Caco-2 (cell line): Measurements from ENCODE around the gene FOXQ1. TPM values are rescaled to one million over a fixed set of nuclear protein-coding genes. Genes with fewer than 3 reads are reported as not detected.
"Not testable (repeated sequence)": the region's sequence is repeated elsewhere in the genome, so short reads cannot be mapped to it uniquely, and the experiment has no call there.

ENCODE experiments used
- BruUV-seq: library from RNA; stranded (reverse); fragments of 400-500 nt; replicated peaks from 2 replicates; lab custom pipeline; 2021; lab: Mats Ljungman, UMichigan
- CTCF ChIA-PET: fragments of 300-600 bp; sonication (Branson Sonifier 250); formaldehyde crosslinking; loops from one replicate; lab custom pipeline; 2022; ENCODE audit warnings: antibody characterized with exemption; lab: Charles Lee
- POLR2A ChIA-PET: fragments of 300-600 bp; sonication (Branson Sonifier 250); formaldehyde crosslinking; loops from one replicate; lab custom pipeline; 2022; ENCODE audit warnings: antibody characterized with exemption; lab: Charles Lee
- DNase-seq, 2 experiments: peaks; one replicate each; pipeline versions ENCODE4 v3.0.0 to v3.0.0-alpha.2; 2020 to 2022
- H3K27me3 ChIP-seq: replicated peaks from 2 replicates; pipeline ENCODE4 v1.6.0; 2011; ENCODE audit warnings: low read length; ENCODE audit not compliant: control insufficient read depth, insufficient read depth
- H3K36me3 ChIP-seq: 2 replicates; pipeline ENCODE4 v1.5.1; 2011; ENCODE audit warnings: low read length; ENCODE audit not compliant: control insufficient read depth, insufficient read depth
- H3K4me1 ChIP-seq: fragments of 250-450 bp; sonication (Bioruptor Pico); 2 replicates; pipeline ENCODE4 v1.5.1; 2020; ENCODE audit warnings: mild to moderate bottlenecking
- H3K4me3 ChIP-seq: 2 replicates; pipeline ENCODE4 v1.5.1; 2011; ENCODE audit warnings: low read depth, mild to moderate bottlenecking, control low read depth, low read length
- H3K9me3 ChIP-seq: fragments of 250-450 bp; sonication (Bioruptor Pico); 2 replicates; pipeline ENCODE4 v1.5.1; 2020; ENCODE audit warnings: mild to moderate bottlenecking, moderate library complexity
- H3K27ac Mint-ChIP-seq: one replicate; pipeline ENCODE4 v1.8.0; 2022; ENCODE audit warnings: mixed read lengths; ENCODE audit not compliant: unreplicated experiment
- H3K27me3 Mint-ChIP-seq: one replicate; pipeline ENCODE4 v1.8.0; 2022; ENCODE audit warnings: mixed read lengths; ENCODE audit not compliant: insufficient read depth, unreplicated experiment
- H3K36me3 Mint-ChIP-seq: one replicate; pipeline ENCODE4 v1.8.0; 2022; ENCODE audit warnings: mild to moderate bottlenecking, mixed read lengths; ENCODE audit not compliant: insufficient read depth, unreplicated experiment
- H3K4me1 Mint-ChIP-seq: one replicate; pipeline ENCODE4 v1.8.0; 2022; ENCODE audit warnings: low read depth, mixed read lengths; ENCODE audit not compliant: unreplicated experiment
- H3K4me3 Mint-ChIP-seq: one replicate; pipeline ENCODE4 v1.8.0; 2022; ENCODE audit warnings: mild to moderate bottlenecking, moderate library complexity, mixed read lengths; ENCODE audit not compliant: unreplicated experiment
- H3K9me3 Mint-ChIP-seq: one replicate; pipeline ENCODE4 v1.8.0; 2022; ENCODE audit warnings: mixed read lengths; ENCODE audit not compliant: unreplicated experiment
- intact Hi-C: fragments of 100-400 bp; cut with micrococcal nuclease; formaldehyde crosslinking; loops from one replicate; pipeline ENCODE4 v1.10.0; 2022; ENCODE audit not compliant: unreplicated experiment
- total RNA-seq: library from RNA; stranded (reverse); gene quantifications from 2 replicates; pipeline ENCODE4 v1.2.3, GENCODE V29; 2022
- TF ChIP-seq, protein P1 (sequence below), 2 experiments: fragments of 200-600 bp in 1 of 2; IDR thresholded peaks; 1 replicate in 1 of 2; 2 replicates in 1 of 2; pipeline versions ENCODE4 v1.5.1 to v1.8.0; 2011 to 2022; ENCODE audit warnings: antibody characterized with exemption in 1 of 2, control low read depth in 1 of 2, inconsistent platforms in 1 of 2, low read depth in 1 of 2, low read length in 1 of 2, mild to moderate bottlenecking in 1 of 2, moderate library complexity in 1 of 2; ENCODE audit not compliant: insufficient read depth in 1 of 2, severe bottlenecking in 1 of 2, unreplicated experiment in 1 of 2

The FOXQ1 gene
- total RNA-seq, 1 experiment from 2014 or later, result 191 TPM

DNA sequence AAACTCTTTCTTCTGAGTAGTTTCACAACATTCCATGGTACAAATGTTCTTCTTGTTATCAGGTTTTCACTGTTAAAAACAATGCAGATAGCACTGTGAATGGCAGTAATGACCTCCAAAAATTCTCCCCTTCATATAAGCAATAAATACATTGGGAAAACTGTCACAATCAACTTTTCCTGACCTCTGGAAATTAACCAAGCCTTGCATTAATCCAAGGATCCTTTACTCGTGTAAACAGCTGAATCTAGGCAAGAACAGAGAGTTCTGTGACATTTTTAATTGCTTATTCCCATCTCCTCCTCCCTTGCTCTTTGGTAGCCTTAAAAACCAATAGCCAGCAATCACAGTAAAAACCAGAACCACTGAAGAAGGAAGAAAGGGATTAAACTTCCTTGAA lies 37.8 kb downstream of the FOXQ1 start:
- BruUV-seq, result no TSS peak
- Mint-ChIP-seq H3K4me3 (no peak overlapping the region), H3K36me3 (no peaks in the 10 kb centered on the region), H3K27ac (no peak overlapping the region), H3K27me3 (peaks cover 3% of the 10 kb centered on the region), H3K4me1 (no peaks in the 10 kb centered on the region), H3K9me3 (peaks cover 19% of the 10 kb centered on the region)
- no peaks in the 10 kb centered on the region for H3K4me1 ChIP-seq
- TF ChIP-seq, protein P1, sequence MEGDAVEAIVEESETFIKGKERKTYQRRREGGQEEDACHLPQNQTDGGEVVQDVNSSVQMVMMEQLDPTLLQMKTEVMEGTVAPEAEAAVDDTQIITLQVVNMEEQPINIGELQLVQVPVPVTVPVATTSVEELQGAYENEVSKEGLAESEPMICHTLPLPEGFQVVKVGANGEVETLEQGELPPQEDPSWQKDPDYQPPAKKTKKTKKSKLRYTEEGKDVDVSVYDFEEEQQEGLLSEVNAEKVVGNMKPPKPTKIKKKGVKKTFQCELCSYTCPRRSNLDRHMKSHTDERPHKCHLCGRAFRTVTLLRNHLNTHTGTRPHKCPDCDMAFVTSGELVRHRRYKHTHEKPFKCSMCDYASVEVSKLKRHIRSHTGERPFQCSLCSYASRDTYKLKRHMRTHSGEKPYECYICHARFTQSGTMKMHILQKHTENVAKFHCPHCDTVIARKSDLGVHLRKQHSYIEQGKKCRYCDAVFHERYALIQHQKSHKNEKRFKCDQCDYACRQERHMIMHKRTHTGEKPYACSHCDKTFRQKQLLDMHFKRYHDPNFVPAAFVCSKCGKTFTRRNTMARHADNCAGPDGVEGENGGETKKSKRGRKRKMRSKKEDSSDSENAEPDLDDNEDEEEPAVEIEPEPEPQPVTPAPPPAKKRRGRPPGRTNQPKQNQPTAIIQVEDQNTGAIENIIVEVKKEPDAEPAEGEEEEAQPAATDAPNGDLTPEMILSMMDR (IDR thresholded peaks at IDR 0.05; ENCODE audit: insufficient read depth in 1 of 2, low read depth in 1 of 2, low read length in 1 of 2, severe bottlenecking in 1 of 2, unreplicated experiment in 1 of 2), result no peak
- ChIA-PET POLR2A (no interaction called here), CTCF (no interaction called here)
- peaks cover 17% of the 10 kb centered on the region for H3K9me3 ChIP-seq
- H3K36me3 ChIP-seq, result no peaks in the 10 kb centered on the region
- H3K4me3 ChIP-seq, result no peak overlapping the region
- H3K27me3 ChIP-seq, result no peaks in the 10 kb centered on the region
- intact Hi-C loops, result no loop called here
- no peak for DNase-seq

DNA sequence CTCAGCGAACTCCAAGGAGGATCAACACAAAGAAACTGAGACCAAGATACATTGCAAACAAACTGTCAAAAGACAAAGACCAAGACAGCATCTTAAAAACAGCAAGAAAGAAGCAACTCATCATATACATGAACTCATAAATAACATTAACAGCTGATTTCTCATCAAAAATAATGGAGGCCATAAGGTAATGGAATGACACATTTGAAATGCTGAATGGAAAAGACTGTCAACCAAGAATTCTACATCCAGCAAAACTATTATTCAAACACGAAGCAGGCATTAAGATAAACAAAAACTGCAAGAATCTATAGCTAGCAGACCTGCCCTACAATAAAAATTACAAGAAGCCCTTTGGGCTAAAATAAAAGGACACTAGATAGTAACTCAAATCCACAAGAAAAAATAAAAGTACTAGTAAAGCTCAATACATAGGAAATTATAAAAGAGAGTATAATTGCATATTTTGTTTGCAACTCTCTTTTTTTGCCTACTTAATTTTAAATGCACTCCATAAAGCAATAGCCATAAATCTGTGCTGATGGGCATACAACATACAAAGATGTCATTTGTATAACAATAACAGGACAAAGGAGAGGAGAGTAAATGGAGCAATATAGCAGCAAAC lies 39.6 kb downstream of the FOXQ1 start:
- Histone ChIP-seq H3K4me1 (no peaks in the 10 kb centered on the region), H3K9me3 (peaks cover 16% of the 10 kb centered on the region), H3K36me3 (no peaks in the 10 kb centered on the region), H3K4me3 (no peak overlapping the region), H3K27me3 (no peaks in the 10 kb centered on the region)
- Mint-ChIP-seq H3K9me3 (peaks cover 10% of the 10 kb centered on the region), H3K4me1 (no peaks in the 10 kb centered on the region), H3K27me3 (peaks cover 6% of the 10 kb centered on the region), H3K4me3 (no peak overlapping the region), H3K36me3 (no peaks in the 10 kb centered on the region), H3K27ac (no peak overlapping the region)
- ChIA-PET CTCF (no interaction called here), POLR2A (no interaction called here)
- DNase-seq, result no peak
- intact Hi-C loops, result no loop called here
- TF ChIP-seq, protein P1 (IDR thresholded peaks at IDR 0.05; ENCODE audit: insufficient read depth in 1 of 2, low read depth in 1 of 2, low read length in 1 of 2, severe bottlenecking in 1 of 2, unreplicated experiment in 1 of 2), result no peak
- BruUV-seq, result no TSS peak

DNA sequence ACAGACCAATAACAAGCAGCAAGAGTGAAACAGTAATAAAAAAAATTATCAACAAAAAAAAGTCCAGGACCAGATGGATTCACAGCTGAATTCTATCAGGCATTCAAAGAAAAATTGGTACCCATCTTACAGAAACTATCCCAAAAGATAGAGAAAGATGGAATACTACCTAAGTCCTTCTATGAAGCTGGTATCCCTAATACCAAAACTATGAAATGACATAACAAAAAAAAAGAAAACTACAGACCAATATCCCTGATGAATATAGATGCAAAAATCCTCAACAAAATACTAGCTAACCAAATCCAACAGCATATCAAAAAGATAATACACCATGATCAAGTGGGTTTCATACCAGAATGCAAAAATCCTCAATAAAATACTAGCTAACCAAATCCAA lies 43.2 kb downstream of the FOXQ1 start:
- POLR2A ChIA-PET, H3K9me3 Mint-ChIP-seq, DNase-seq, H3K4me1 ChIP-seq, BruUV-seq, H3K36me3 ChIP-seq, H3K4me3 Mint-ChIP-seq, intact Hi-C loops, H3K27me3 Mint-ChIP-seq, CTCF ChIA-PET, H3K4me3 ChIP-seq, H3K27ac Mint-ChIP-seq, H3K36me3 Mint-ChIP-seq, H3K27me3 ChIP-seq, H3K4me1 Mint-ChIP-seq: not testable (repeated sequence)
- H3K9me3 ChIP-seq, result peaks cover 16% of the 10 kb centered on the region

DNA sequence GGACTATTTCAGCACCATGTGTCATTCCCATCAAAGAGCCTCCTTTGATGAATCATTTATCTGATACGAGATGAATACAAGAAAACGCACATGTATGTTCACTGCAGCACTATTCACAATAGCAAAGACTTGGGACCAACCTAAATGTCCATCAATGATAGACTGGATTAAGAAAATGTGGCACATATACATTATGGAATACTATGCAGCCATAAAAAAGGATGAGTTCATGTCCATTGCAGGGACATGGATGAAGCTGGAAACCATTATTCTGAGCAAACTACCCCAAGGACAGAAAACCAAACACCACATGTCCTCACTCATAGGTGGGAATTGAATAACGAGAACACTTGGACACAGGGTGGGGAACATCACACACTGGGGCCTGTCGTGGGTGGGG lies 49.8 kb downstream of the FOXQ1 start:
- DNase-seq, H3K4me1 Mint-ChIP-seq, H3K4me3 ChIP-seq, CTCF ChIA-PET, H3K27ac Mint-ChIP-seq, H3K27me3 ChIP-seq, H3K36me3 ChIP-seq, POLR2A ChIA-PET, H3K9me3 ChIP-seq, intact Hi-C loops, BruUV-seq, H3K27me3 Mint-ChIP-seq, H3K4me3 Mint-ChIP-seq, H3K9me3 Mint-ChIP-seq, H3K36me3 Mint-ChIP-seq, H3K4me1 ChIP-seq: not testable (repeated sequence)
